ELF-1 (cell line): Measurements from ENCODE around the gene LIX1.

Experiments
- DNase-seq: peaks from one replicate; pipeline ENCODE4 v3.0.0-alpha.2; 2016; ENCODE audit warnings: low read depth, low spot score

The LIX1 gene

GRCh38 chr5:97141539-97141938, 872 bp downstream of the LIX1 start:
- DNase-seq, result no peak

DNA sequence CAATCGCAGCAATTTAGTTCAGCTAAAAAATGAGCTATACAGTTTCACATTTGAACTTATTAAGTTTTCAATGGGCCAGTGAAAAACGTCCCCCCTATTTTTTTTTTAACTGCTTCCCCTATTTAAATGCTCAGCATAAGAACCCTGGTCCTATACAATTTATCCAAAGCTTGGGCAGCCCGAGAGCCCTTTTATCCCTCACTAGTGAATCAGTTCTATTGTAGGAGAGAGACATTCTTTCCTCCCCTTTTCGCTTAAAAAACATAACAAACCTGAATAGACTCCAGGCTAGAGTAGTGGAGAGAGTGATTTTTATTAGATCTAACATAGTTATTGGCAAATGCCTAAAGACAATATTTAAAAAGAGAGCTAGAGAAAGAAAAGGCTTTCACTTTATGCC, 1.4 kb downstream of the LIX1 start:
- DNase-seq, result no peak

DNA sequence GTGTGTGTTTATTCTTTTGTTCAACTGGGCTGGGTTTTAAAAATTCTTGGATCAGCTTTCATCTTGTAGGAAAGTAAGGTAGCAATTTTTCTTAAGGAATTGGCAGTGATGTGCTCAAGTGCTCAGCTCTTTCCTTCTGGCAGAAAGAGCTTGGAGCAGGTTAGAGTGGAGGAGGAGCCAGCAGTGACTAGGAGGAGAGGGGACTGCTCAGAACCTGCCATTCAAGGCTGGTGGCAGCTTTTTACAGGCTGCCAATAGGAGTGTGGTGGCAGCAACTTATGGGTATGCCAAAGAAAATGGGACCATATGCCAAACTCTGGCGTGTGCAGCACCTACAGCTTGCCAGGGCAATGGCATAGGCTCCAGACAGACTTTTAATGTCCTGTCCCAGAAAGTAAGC, 2.2 kb downstream of the LIX1 start:
- DNase-seq, result peak; percentile 42

DNA sequence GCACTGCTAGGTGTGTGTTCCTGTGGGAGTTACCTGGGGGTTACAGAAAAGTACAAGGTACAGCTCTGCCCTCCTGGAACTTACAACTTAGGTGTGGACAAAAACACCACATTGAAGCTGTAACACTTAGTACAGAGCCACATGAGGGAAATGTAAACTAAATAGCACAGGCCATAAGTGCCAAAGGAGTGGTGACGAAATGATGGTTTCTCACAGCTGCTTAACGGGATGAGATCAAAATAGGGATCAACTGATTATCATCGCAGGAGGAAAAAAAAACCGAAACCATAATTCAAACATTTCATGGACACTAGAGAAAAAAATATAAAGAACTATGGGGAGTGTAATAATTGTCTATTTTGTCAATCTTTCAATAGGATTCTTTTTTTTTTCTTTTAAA, 5.9 kb downstream of the LIX1 start:
- no peak for DNase-seq

- no peak for DNase-seq
Measured at GRCh38 chr5:97135868-97136267, 6.5 kb downstream of the LIX1 start.

DNA sequence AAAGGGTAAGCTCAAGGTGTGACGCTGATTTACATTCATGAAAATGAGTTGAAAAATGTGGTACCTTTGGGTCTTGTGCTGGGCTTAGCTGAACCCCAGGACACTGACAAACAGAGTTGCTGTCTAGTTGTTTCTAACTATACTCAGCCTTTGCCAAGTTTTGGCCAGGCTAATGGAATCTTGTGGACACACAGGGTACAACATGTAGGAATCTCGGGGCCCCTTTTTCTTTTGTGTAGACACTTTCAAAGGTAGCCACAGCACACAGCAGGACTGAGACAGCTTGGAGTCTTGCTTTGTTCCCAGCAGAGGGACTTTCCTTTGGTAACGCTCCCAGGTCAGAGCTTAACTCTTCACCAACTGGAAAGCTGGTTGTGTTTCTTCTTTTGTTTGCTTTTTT, 7.8 kb downstream of the LIX1 start:
- peak; percentile 70 for DNase-seq

GRCh38 chr5:97133101-97133500, 9.3 kb downstream of the LIX1 start:
- no peak for DNase-seq

- no peak for DNase-seq
Measured at GRCh38 chr5:97131921-97132320, 10.5 kb downstream of the LIX1 start.

DNA sequence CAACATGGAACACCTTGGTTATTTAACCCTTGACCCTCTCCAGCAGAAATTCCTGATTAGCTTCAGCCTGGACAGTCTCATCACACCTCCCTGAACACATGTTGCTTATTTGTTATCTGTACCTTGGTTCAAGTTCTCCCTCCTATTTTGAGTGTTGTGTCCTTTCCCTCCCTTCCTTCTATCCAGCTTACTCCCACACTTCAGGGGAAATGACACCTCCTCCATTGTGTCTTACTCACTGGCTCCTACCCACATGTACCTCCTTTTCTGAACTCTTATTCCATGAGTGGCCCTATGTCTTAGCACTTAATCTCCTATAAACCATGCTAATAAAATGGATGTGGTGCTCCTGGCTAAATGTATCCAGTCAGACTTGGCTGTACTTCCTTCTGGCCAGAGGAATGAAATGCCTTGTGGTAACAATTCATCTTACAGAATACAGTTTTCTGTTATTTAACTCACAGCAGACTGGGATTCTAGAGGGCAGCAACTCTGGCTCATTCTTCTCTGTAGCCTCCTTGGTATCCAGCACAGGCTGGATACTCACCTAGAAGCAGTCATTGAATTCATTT, 11.2 kb downstream of the LIX1 start:
- DNase-seq, result no peak

GRCh38 chr5:97127727-97128126, 14.7 kb downstream of the LIX1 start:
- DNase-seq, result no peak

GRCh38 chr5:97125125-97125683, 17.2 kb downstream of the LIX1 start:
- no peak for DNase-seq

GRCh38 chr5:97124335-97124734, 18.1 kb downstream of the LIX1 start:
- peak; percentile 39 for DNase-seq

GRCh38 chr5:97121848-97122247, 20.6 kb downstream of the LIX1 start:
- no peak for DNase-seq

DNA sequence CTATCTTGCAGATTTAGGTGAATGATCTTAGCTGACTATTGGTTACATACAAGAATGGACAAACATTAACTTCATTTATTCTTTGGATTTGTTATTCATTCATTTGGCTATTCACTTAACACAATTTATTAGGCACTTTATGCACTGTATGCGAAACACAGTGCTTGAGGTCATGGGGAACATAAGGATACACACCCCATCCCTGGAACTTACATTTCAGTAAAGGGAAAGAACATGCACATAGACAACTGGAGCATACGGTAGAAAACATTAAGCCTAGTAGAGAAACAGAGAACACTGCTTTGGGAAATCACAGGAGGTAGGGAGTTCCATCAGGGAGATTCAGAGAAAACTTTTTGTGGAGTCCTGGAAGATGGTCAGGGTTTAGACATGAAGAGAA, 22.2 kb downstream of the LIX1 start:
- DNase-seq, result no peak

GRCh38 chr5:97119007-97119390, 23.4 kb downstream of the LIX1 start:
- DNase-seq, result no peak

GRCh38 chr5:97118261-97119006, 24.0 kb downstream of the LIX1 start:
- no peak for DNase-seq

- DNase-seq, result peak; percentile 40
Measured at GRCh38 chr5:97115932-97116331, 26.5 kb downstream of the LIX1 start.

- no peak for DNase-seq
Measured at GRCh38 chr5:97112230-97112629, 30.2 kb downstream of the LIX1 start.

DNA sequence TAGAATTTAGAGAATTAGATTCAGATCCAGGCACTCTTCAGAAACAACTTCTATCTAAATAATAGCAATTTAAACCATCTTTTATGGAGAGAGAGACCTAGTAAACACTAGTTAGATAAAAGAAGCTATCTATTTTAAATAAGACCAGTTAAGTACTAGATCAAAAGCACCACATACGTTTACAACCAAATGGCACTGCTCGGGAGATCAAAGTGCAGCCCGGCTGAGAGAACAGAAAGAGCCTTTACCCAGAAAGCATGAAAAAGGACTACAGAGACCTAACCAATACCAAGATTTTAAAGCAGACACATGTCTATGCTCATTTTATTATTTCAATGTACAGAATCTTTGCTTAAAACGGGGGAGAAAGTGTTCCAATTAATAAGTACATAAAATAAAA, 30.8 kb downstream of the LIX1 start:
- DNase-seq, result no peak

- DNase-seq, result no peak
Measured at GRCh38 chr5:97111004-97111403, 31.4 kb downstream of the LIX1 start.

DNA sequence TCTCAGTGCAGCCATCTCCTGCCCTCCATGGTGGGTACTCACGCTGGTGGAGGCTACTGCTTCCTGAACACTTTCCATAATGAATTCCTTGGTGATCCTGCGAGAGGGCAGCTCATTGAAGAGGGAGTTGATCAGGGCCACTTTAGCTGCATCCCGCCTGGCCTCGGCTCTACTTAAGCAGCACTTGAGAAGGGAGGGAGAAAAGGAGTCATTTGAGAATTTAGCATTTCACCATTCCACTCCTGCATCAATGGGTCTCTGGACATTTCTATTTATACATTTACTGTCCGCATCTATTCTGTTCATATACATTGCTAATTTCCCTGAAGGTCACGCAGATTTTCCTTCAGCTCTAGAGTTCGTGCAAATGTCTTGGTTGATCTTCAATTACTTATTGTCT, 35.1 kb downstream of the LIX1 start:
- DNase-seq, result no peak

DNA sequence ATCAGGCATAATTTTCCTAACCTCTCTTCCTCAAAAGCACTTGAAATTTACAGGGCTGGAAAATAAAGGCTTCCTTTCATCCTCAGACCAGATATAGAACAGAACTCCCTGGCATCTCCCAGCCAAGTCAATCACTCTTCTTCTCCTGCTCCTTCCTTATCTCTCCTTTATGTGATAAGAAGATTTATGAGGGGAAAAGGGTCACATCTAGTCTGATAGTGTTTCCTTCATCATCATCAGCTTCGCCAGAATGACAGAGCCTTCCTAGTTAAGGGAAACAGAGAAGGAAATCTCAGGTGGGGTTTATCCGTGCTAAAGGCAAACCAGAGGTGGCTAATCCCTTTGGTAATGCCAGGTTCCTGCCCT, 36.2 kb downstream of the LIX1 start:
- DNase-seq, result no peak

DNA sequence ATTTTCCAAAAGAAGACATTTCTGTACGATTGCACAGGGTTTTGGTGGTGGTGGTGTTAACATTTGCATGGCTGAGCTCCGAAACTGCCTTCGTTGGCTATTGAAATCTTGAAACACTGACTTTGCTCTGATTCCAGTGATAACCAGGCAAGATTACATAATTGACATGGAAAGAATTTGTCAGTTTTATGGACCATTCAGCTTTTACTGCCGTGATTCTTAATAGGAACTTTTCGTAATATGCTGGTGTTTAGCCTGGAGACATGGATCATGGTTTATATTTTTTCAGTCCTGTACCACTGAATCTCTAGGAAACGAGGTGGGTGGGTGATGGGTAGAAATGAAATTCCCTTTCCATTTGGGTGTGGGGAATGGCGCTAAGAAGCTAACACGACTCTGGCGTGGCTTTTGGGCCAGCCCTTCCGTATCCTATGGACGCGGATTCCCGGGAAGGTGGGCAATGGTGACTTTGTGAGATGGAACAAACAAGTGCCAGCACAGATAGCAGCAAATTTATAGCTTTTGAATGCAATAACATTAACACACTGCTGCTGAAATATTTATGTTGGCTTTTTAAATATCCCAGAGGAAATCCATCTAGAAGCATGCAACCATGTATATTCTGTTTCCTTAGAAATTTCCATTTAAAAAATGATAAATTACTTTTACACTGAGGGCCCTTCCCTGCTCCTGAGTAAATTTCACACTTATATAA, 36.8 kb downstream of the LIX1 start:
- no peak for DNase-seq
